ENCODE data around the gene ADAMTS6. TPM values are rescaled to one million over a fixed set of nuclear protein-coding genes. Genes with fewer than 3 reads are reported as not detected.
"Not testable (repeated sequence)": the region's sequence is repeated elsewhere in the genome, so short reads cannot be mapped to it uniquely, and the experiment has no call there.

The ADAMTS6 gene
- total RNA-seq, 1 donor from 2014 or later: 7.1 TPM

GRCh38 chr5:65506961-65507360 lies 25.2 kb upstream of the ADAMTS6 start:
- no peak overlapping the region for H3K27ac Mint-ChIP-seq (ENCODE audit: unreplicated experiment)
- TF ChIP-seq CTCF (conservative IDR thresholded peaks at IDR 0.05): no peak
- DNase-seq (ENCODE audit: low read depth, low spot score): no peak
- no peaks in the 10 kb centered on the region for H3K4me1 Mint-ChIP-seq
- H3K9me3 Mint-ChIP-seq: no peaks in the 10 kb centered on the region
- no peaks in the 10 kb centered on the region for H3K27me3 Mint-ChIP-seq (ENCODE audit: low read depth)
- H3K36me3 Mint-ChIP-seq (ENCODE audit: low read depth): peaks cover 3% of the 10 kb centered on the region
- no peak overlapping the region for H3K4me3 Mint-ChIP-seq

GRCh38 chr5:65489119-65489518 lies 7.4 kb upstream of the ADAMTS6 start:
- DNase-seq (ENCODE audit: low read depth, low spot score): no peak
- Mint-ChIP-seq H3K4me1 (no peaks in the 10 kb centered on the region), H3K27me3 (ENCODE audit: low read depth) (no peaks in the 10 kb centered on the region), H3K27ac (ENCODE audit: unreplicated experiment) (no peak overlapping the region), H3K36me3 (ENCODE audit: low read depth) (peaks cover 11% of the 10 kb centered on the region), H3K9me3 (peaks cover 3% of the 10 kb centered on the region), H3K4me3 (no peak overlapping the region)
- no peak for TF ChIP-seq CTCF (conservative IDR thresholded peaks at IDR 0.05)

GRCh38 chr5:65488038-65488687 lies 6.4 kb upstream of the ADAMTS6 start:
- H3K27ac Mint-ChIP-seq (ENCODE audit: unreplicated experiment); H3K27me3 Mint-ChIP-seq (ENCODE audit: low read depth); DNase-seq (ENCODE audit: low read depth, low spot score); H3K4me1 Mint-ChIP-seq; H3K4me3 Mint-ChIP-seq; H3K9me3 Mint-ChIP-seq: not testable (repeated sequence)
- H3K36me3 Mint-ChIP-seq (ENCODE audit: low read depth): peaks cover 11% of the 10 kb centered on the region
- TF ChIP-seq CTCF (conservative IDR thresholded peaks at IDR 0.05): peak; percentile 33

GRCh38 chr5:65486803-65487202 lies 5.1 kb upstream of the ADAMTS6 start:
- H3K9me3 Mint-ChIP-seq; H3K27ac Mint-ChIP-seq (ENCODE audit: unreplicated experiment); H3K27me3 Mint-ChIP-seq (ENCODE audit: low read depth); H3K4me3 Mint-ChIP-seq; DNase-seq (ENCODE audit: low read depth, low spot score): not testable (repeated sequence)
- H3K36me3 Mint-ChIP-seq (ENCODE audit: low read depth): peaks cover 11% of the 10 kb centered on the region
- H3K4me1 Mint-ChIP-seq: peaks cover 16% of the 10 kb centered on the region

GRCh38 chr5:65485405-65485804 lies 3.7 kb upstream of the ADAMTS6 start:
- H3K27ac Mint-ChIP-seq (ENCODE audit: unreplicated experiment): no peak overlapping the region

More at GRCh38 chr5:65485405-65485804, 3.7 kb upstream of the ADAMTS6 start:
- no peak for DNase-seq (ENCODE audit: low read depth, low spot score)
- peaks cover 3% of the 10 kb centered on the region for H3K9me3 Mint-ChIP-seq
- H3K4me3 Mint-ChIP-seq: no peak overlapping the region
- H3K27me3 Mint-ChIP-seq (ENCODE audit: low read depth): no peaks in the 10 kb centered on the region
- no peak for TF ChIP-seq CTCF (conservative IDR thresholded peaks at IDR 0.05)
- peaks cover 9% of the 10 kb centered on the region for H3K36me3 Mint-ChIP-seq (ENCODE audit: low read depth)
- H3K4me1 Mint-ChIP-seq: peaks cover 21% of the 10 kb centered on the region

All from neural crest cell (in vitro differentiated cells).